Hepatic stellate cell (primary cell): ENCODE measurements around the gene MAF.

Experiments used
- DNase-seq: peaks from one replicate; pipeline ENCODE4 v3.0.0; 2011; ENCODE audit warnings: low spot score

The MAF gene

DNA sequence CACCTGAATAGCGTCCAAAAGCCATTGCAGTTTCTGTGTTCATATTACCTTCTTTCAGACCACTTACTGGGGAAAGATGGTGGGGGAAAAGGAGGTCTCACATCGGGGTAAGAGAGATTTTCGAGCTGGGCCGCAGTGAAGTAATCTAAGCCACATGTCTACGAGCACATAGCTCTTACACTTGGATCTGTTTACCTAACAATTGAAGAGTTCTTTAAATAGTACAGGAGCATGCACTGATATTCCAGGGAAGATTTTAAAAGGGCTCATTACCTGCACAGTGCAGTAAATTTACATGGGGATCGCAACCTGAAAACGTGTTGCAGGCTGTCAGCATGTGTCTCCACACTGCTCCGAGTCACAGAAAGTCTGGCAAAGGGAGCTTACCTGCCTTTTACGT, 12.6 kb downstream of the MAF start:
- no peak for DNase-seq

DNA sequence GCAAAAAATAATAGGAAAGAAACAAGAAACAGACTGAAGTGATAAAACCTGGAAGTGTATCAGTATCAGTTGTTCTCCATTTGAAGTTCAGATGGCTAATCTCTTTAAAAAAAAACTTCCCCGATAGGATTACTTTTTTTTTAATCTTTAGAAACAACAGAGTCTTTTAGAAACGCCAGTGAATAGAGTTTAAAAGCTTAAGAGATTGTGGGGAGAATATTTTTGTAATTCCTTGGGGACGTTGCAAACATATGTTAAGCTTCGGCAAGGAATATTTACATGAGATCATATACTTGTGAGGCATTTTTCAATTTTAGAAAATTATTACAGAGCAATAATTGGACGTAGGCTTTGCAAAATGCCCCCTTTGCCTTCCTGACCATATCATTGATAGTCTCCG, 13.2 kb downstream of the MAF start:
- no peak for DNase-seq

DNA sequence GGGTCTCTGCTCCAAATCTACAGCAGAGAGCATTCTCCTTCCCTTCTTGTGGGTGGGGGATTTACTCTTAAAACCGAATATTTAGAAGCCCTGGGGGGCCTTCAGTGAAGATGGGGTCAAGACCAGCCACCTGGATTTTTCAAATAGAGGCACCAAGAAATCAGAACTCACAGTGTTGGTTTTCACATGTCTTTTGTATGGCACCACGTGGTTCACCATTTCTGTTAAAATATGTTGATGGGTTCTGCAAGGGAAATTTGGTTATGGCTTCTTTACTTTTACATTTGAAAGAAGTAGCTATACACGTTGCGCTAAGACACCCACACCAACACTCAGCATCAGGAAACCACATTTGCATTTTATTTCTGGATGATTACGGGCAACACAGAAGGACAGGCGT, 17.7 kb downstream of the MAF start:
- DNase-seq: no peak

DNA sequence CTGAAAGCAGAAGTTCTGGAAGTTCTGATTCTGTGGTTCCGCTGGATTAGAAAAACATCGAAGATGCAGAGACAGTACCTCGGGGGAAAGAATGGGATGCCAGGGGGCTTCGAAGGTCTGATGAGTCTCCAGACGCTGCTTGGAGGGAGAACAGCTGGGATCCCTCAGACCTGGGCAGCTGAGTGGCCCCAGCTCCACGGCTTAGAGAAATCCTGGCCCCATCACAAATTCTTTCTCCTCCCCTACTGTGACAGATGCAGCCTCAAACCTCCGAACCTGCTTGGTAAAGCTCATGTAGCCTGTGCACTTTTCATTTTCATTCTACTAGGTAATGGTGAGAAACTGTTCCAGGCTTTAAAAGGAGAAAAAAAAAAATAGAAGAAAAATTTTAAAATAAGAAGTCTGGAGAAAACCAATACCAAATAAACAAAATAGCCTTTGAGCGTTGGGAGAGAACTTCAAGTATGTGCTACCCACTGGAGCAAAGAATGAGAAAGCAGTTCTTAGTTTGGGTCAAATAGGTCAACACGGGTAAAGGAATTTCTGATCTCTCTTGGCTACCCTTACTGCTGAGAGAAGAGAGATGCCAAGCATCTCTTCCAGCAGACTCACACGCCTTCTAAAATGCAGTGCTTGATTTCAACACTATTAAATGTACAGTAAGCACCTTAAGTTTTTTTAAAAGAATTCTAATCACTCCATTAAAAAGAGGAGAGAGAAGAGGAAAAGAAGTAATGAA, 19.9 kb downstream of the MAF start:
- DNase-seq: no peak

DNA sequence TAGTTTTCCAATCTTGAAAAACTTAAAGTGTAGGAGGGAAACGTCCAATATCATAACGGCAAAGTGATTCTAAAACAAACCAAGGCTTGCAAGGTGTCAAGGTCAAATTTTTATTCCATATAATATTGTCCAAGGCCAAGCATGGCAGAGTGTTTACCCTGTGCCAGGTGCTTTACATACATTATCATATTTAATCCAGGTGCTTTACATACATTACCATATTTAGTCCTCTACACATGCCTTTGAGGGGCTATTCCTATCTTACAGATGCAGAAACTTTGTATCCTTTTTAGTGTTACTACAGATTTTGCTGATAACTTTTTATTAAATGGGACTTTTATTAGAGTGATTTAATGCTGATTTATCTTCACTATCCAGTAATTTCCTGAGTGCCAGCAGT, 23.9 kb downstream of the MAF start:
- DNase-seq: no peak

DNA sequence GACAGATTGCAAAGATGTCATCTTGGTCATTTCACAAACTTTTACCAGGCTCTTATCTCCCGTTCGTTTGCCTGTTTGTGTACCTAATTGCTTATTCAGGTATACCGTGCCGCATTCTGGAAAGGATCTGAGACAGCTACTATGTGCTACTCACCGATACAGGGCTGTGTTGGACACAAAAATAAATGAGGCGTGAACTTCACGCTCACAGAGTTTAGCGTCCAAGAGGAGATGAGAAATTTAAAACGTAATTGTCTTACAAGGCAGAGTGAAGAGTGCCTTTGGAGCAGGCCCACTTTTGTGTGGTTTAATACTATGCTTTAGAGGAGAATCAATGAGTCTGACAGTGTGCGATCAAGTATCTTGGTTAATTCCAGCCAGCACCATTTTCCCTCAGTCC, 26.7 kb downstream of the MAF start:
- DNase-seq: no peak

DNA sequence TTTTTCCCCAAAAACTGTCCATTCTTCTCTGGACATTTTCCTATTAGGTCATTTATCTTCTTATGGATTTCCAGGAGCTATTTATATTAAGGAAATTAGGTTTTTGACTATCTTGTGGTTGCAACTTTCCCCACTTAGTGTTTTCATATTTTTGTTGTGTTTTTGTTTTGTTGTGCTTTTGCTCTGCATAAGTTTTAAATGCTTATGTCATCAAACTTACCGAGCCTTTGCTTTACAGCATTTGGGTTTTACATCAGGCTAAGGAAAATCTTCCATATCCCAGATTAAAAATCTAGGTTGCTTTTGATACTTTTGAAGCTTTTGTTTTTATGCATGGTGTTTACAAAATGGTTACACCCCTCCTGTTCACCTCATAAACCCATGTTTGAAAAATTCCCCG, 27.5 kb downstream of the MAF start:
- no peak for DNase-seq

DNA sequence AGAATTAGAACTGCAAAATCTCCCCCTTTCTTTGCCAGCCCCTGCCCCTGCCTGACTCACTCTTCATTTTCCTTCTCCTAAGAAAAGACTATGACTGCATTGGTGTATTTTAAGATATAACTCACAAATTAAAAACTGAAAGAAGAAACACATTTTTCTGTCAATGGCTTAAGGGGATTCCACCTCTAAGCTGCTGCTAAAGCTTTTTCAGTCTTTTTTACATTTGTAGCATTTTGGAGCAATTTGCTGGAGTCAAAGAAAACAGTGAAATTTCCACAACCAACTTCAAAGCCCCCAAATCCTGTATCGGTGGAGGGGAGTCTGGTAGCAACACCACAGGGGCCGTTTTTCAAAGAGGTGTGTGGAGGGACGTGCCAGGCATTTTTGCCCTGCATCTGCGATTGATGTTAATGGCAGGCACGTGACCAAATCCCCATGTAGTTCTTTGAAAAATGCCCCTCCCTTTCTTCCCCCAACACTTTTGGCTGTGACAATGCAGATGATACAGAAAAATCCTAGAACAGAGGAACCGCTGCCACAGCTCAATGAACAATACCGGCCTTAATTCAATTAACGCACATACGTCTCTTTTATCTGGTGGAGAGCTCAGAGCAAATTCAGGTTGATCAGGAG, 28.5 kb downstream of the MAF start:
- DNase-seq: no peak

DNA sequence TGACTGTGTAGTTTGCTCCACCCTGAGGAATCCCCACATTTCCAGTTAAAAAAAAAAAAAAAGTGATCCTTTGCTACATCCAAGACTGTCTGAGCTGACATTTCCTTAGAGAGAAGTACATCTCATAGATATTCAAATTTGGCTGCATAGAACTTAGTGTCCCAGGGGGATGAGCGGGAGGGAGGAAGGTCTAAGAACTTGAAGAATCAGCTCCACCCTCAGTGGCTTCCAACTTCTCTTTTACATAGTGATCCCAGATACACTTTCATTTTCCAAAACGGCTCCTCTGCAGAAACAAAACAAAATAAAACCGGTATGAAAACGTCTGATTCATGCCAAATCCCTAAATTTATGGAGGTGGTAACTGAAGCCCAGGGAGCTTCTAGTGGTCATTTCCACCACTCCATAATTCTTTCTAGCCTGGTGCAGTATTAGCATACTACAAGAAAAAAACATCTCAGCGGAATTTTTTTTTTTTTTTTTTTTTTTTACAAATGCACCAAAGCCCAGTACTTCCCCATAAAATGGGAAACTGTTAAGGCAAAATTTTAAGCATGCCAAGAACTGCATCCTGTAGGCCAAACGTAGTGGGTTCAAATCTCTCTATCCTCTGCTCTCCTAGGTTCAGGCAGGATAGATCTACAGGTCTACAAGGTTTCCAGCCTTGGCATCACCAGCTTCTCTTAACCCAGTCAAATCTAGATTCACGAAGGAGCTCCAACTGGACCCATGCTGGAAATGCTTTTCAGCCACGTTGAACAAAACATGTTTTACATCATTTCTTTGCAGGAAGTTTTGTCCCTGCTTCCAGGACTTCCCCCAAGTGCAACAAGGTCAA, 29.3 kb downstream of the MAF start:
- DNase-seq: no peak

DNA sequence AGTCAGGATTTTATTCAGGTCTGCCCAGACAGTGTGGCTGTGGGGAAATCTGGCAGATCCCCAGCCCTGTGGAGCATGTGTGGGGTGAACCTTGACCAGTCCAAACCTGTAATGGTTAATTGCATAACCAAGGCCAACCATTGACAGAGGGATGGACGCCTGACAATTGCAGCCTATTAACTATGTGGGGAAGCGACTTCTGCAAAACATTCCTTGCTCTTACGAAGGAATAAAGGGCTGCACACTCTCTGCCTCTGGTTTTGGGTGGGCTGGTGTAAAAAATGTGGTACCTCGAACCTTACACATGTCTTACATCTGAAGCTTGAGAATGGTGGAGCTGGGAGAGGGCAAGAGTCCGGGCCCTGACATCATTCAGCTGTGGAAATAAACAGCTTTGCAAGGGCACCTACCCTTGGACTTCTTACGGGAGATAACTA, 35.8 kb downstream of the MAF start:
- no peak for DNase-seq

DNA sequence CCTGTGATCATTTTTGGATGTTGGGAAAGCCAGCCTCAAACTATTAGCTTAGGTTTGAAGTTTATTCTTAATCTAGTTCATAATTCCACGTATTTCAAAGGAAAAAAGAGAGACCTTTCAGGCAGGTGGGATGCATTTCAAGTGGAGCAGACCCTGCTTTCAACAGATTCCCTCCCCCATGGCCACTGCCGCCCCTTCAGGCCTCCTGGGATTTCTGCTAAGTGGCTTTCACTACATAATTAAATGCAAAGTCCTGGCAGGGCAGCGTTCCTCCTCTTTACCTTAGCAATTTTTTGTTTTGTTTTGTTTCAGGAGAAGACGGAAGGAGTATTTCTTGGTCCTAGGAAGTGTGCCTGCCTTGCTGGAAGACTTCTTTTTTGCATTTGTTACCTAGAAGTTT, 36.6 kb downstream of the MAF start:
- no peak for DNase-seq

DNA sequence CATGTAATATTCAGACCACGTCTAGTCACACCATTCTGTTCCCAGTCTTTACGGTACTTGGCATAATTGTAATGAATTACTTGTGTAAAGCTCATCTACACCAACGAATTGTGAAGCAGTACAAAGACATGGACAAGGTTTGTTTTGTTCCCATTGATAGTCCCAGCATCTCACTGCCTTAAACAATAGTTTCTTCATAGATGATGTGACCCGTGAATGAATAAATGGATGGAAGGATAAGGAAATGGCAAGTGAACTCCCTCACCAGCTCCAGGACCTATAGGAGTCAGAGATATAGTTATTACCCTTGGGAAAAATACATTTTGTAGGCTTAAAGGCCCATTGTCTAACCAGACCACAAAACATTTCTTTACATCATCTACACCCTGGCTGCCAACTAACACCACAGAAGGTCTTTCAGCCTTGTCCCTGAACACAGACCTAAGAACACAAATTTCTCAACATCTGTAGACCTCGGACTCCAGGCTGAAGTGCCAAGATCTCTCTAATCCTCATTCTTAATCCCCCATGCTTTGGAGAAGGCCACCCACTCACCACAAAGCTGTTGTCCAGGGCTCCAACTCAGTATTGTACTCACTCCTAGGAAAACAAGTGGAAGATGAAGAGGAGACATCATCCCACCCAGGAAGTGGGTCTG, 38.2 kb downstream of the MAF start:
- no peak for DNase-seq

DNA sequence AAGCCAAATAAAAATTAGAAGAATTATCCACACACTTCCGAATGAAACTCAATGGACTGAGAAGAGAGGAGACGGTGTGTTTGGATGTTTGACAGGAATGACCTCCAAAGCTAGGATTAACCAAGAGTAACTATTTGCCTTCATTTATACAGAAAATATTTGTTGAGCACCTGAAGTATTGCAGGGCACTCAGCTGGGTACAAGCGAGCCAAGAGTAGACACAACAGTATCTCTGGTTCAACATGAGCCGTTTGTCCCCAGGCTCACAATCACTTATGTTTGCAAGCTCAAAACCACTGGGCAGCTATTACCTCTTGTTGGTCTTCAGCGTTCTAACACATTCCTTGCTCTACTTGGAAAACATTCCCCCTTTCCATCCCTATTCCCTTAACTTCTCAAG, 38.8 kb downstream of the MAF start:
- DNase-seq: no peak

DNA sequence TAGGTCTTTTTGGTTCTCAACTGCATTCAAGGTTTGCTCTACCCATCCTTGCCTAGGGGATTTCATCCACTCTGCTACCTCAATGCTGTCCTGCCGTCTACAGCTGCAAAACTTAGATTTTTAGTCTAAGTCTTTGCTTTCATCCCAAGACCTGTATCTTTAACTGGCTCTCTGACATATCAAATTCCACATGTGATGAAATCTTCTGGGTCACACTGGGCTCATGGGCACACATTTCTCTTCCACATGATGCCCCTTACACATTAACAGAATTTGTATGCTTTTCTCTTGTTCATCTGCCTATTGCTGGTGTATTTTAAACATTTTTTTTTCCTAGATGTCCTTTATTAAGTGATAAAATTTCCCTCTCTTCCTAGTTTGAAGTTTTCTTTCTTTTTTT, 39.6 kb downstream of the MAF start:
- no peak for DNase-seq

DNA sequence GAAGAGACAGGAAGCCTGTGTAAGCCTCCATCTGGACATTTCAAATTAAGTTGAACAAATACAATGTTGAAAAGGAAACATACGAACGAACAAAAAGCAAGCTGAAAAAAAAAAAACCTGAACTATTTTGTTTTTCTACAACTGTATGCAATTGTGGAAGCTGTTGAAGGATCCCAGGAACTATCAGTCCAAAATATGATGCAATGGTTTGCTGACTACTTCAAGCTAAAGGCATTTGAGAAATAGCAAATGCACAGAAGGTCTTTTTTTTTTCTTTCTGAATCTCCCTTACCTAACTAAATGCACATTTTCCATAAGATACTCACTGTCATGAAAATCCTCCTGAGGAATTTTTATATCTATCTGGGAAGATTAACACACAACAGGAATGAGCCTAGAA, 40.2 kb downstream of the MAF start:
- DNase-seq: no peak

DNA sequence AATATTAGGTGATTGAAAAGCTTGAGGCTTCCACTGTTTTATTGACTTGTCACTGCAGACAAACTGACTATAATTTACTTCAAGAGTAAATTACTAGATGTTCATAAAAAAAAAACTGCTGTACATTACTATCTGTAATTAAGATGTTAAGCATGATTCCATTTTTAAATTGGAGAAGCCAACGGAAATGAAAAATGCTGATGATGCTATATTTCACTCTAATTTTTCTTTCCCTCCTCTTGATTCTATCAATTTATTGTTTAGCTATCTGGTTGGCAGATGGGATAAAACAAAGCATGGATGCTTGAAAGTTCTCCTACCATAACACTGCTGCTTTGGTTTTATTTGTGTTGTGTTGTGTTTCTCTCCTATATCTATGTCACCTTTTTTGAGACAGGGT, 41.0 kb downstream of the MAF start:
- no peak for DNase-seq

DNA sequence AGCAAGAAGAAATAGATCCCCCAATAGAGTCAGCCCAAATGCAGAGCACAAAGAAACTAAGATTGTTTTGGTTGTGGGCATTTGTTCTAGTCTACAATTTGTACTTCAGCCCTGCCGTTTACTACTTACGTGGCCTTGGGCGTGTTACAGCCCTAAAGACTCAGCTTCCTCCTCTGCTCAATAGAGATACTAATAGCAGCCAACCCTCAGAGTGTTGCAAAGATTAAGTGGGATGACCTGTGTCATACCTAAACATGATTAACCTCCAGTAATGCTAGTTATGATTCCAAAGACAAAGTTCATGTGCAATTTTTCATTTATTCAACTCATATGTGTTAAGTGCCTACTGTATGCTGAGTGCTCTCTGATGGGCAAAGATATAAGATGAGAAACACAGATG, 43.1 kb downstream of the MAF start:
- no peak for DNase-seq

DNA sequence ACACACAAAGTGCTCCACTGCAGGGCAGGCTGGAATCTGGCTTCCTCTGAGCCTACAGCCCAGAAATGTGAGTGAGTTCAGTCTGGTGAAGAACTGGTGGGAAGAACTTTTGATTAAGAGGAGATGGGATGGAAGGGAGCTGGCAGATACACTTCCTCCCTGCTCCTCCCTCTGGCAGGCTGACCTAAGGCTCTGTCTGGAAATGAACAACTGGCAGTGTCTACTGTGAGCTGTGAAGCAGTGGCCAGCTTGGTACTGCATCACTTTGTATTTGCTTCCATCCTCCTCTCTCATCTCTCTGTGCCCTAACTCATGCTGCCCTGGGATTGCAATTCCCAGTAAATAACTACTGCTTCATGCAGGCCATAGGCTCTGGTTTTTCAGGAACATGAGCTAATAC, 45.6 kb downstream of the MAF start:
- no peak for DNase-seq

DNA sequence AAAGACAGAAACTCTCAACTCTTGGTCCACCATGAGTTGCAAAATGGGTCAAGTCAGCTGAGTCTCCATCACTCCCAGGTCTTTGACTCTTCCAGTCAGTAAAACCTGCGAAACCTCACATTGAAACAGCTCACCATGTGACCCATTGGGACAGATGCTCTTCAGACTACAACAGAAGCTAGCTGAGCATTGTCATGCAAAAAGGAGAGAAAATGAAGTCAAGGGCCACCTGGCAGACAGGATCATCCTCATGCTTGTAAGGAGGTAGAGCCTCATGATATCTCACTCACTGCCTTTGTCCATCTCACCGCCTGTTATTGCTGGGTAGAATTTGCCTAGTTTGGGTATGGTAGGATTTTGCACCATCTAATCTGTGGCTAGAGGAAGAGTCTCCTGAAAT, 50.2 kb downstream of the MAF start:
- DNase-seq: no peak

DNA sequence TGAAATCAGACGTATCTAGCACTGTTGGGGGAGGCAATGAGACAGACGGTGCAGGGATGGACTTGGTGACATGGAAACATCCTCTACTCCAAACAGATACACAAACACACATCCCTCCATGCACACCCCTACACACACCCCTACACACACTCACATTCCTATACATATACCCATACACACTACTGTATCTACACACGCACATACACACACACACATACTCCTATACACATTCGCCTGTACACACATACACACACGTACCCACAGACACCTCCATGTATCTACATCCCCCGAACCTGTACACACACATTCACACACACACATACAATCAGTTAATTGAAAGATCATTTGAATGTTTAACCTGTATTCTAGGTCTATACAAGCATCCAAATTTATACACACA, 53.5 kb downstream of the MAF start:
- DNase-seq: no peak
